IPS-18c (cell line): ENCODE data around the gene DNAJC7.

Experiments used
- H3K4me3 ChIP-seq: 2 replicates; pipeline ENCODE4 v1.7.0; 2013; ENCODE audit warnings: low read depth, mild to moderate bottlenecking, low read length, moderate library complexity; ENCODE audit not compliant: insufficient read depth
- H3K9me3 ChIP-seq: one replicate; pipeline ENCODE4 v1.6.1; 2013; ENCODE audit warnings: mild to moderate bottlenecking, low read length, moderate library complexity; ENCODE audit not compliant: control insufficient read depth, insufficient read depth

The DNAJC7 gene

DNA sequence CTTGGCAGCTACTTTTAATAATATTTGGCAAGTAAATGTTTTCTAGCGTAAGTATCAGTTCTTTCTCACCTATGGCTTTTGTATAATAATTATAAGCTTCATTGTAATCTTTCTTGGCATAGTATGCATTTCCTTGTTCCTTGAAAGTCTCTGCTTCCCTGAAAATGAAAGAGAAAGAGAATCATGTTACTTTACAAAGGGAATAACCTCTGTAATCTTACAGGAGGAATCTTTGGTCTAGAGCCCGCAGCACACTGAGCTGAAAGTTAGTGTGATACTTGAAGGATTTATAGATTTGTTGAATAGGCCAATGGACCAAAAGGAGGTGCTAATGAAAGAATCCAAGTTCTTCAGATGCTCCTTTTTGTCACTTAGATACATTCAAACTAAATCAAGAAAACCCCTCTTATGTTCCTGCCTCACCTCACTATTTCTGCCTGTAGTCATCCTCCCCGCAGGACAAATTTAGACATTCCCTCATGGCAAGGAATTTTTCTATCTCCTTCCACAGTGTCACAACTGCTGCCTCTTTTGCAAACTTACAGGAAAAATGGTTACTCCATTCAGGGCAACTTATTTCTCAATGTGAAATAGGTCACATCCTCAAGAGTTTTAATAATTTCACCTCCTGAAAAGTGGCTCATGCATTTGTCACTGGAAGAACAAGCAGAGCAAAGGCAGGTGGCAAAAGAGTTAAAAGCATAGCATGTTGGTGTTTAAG lies 16.7 kb downstream of the DNAJC7 start:
- no peak overlapping the region for H3K4me3 ChIP-seq

DNA sequence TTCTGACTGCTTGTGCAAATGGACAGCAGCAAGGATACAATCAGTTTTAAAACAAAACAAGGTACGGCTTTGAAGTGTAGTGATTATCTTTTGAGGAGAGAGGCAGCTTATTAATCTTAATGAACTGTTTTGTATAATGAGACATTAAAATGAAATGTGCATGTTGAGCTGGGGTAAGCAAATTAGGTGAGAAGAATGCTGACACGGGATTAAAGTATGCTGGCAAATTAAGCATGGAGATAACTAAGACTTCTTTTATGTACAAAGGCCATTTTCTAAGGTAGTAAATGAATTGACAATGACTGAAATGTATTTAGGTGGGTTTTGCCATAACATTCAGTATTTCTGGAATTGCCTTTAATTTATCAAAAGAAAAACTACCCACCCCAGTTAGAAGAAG lies 18.7 kb downstream of the DNAJC7 start:
- no peak overlapping the region for H3K4me3 ChIP-seq
- H3K9me3 ChIP-seq, result no peaks in the 10 kb centered on the region

More for the DNA sequence above, 16.7 kb downstream of the DNAJC7 start:
- no peaks in the 10 kb centered on the region for H3K9me3 ChIP-seq

DNA sequence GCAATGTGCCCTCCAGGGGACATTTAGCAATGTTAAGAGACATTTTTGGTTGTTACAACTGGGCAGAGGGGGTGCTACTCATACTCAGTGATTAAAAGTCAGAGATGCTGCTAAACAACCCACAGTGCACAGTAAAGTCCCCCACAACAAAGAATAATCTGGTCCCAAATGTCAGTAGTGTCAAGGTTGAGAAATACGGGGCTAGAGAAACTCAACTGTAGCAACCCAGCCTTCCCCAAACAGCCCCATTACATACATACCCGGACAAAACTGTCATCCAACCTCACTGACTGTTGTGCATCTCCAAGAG lies 20.4 kb downstream of the DNAJC7 start:
- H3K4me3 ChIP-seq, result no peak overlapping the region

DNA sequence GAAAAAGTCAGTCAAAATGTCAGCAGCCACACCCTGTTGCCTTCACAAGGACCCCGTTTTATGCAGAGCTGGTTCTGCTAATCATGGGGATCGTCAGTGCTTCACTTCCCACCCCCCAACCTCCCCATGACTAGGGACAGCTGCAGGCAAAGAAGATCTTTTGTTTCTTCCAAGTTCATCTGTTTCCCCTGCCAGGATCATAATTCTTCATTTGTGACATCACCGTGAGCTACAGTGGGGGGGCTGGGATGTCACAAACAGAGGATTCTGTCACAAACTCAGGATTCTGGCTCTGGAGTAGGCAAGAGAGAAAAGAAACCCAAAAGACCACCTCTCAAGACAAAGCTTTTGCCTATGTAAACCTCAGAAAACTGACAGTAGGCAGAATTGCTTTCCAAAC lies 24.7 kb downstream of the DNAJC7 start:
- H3K9me3 ChIP-seq, result no peaks in the 10 kb centered on the region
- H3K4me3 ChIP-seq, result no peak overlapping the region

More for the DNA sequence above, 20.4 kb downstream of the DNAJC7 start:
- H3K9me3 ChIP-seq, result no peaks in the 10 kb centered on the region

DNA sequence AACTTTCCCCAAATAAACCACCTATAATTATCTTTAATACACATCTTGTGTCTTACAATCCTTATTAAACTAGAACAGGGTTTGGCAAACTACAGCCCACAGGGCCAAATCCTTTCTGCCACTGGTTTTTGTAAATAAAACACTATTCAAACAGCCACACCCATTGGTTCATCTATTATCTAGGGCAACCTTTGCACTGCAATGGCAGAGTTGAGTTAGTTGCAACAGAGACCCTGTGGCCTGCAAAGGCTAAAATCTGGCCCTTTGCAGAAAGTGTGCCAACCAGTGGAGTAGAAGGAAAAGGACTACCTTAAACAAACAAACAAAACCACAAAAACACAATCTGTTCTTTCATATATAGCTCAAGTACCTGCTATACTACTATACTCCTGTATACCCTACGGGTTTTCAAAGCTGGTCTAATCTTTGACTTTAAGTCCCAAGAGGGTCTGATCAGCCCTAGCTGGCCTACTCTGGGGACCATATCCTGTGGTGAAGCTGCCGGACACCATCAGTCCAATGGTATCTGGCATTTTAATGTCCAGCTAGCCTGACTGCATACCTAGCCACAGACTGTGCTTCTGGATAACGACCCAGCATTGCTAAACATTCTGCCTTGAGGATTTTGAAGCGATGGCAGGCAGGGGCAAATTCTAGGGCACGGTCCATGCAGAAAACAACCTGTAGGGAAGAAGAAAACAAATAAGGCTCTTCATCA lies 27.4 kb downstream of the DNAJC7 start:
- H3K4me3 ChIP-seq, result no peak overlapping the region
- H3K9me3 ChIP-seq, result no peaks in the 10 kb centered on the region

DNA sequence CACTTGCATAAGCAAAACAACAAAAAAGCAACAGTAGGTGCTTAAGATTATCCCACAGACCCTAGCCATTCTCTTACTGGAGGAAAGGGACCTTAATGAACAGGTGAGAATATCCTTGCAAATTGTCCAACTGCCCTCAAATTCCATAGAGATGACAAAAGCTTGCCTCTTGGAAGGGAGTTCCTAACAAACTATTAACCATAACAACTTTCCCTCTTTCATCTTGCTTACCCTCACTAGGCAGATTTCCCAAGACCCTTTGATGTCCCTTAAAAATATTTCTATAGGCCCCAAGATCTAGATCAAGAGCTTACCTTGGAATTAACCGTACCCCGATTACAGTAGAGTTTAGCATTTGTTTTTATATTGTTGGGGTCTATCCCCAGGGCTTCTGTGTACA lies 28.8 kb downstream of the DNAJC7 start:
- H3K9me3 ChIP-seq, result no peaks in the 10 kb centered on the region
- no peak overlapping the region for H3K4me3 ChIP-seq

DNA sequence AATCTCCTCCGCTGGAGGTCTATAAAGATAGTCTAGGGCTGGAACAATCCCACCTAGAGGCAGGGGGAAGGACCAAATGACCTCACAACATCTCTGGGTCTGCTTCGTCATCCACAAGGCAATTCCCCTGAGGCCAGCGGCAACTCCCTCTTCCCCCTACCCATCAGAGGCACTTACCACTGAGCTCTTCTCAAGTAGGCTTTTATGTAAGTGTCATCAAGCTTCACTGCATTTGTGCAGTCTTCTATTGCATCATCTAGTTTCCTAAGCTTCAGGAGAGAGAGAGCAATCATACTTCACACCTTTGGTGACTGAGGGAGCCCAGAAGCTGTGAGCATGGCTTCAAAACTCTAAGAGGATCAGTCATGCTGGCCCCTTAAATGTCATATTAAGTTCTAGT lies 29.6 kb downstream of the DNAJC7 start:
- Histone ChIP-seq H3K4me3 (no peak overlapping the region), H3K9me3 (no peaks in the 10 kb centered on the region)

DNA sequence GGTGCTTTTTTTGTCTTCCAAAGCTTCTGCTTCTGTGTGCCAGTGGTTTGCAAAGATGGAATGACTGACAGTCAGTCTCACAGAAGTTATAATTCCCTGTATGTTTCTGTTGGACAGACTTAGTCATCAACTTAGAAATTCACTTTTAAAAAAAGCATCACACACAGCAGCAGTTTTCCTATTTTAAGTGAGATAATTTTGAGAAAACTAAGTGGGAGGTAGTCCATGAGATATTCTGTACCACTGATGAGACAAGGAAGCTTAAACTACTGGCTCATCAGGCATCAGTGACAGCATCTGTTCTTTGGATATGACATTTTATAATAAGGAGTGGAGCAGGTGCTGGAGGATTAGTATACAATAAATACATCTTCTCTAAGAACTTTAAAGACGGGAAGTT lies 30.6 kb downstream of the DNAJC7 start:
- Histone ChIP-seq H3K9me3 (no peaks in the 10 kb centered on the region), H3K4me3 (no peak overlapping the region)

DNA sequence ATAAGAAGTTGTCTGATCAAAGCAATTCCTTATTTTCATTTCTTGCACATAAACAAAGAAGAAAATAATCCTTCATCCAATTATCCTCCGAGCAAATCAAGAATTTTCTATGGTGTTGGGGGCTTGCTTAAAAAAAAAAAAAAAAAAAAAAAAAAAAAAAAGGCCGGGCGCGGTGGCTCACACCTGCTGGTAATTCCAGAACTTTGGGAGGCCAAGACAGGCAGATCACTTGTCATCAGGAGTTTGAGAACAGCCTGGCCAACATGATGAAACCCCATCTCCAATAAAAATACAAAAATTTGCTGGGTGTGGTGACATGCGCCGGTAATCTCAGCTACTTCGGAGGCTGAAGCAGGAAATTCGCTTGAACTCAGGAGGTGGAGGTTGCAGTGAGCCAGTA lies 31.3 kb downstream of the DNAJC7 start:
- no peak overlapping the region for H3K4me3 ChIP-seq
- H3K9me3 ChIP-seq, result no peaks in the 10 kb centered on the region

DNA sequence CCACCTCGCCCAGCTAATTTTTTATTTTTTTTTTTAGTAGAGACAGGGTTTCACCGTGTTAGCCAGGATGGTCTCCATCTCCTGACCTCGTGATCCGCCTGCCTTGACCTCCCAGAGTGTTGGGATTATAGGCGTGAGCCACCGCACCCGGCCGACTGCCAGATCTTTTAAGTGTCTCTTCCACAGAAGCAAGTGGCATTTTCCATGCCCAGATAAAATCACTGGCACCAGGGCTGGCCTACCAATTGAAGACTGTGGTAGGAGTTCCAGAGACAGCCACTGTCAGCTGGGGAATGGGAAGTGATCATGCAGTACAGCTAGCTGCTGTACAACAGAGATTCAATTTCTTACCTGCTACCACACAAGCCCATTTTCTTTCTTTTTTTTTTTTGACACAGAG lies 32.8 kb downstream of the DNAJC7 start:
- H3K9me3 ChIP-seq, result no peaks in the 10 kb centered on the region

DNA sequence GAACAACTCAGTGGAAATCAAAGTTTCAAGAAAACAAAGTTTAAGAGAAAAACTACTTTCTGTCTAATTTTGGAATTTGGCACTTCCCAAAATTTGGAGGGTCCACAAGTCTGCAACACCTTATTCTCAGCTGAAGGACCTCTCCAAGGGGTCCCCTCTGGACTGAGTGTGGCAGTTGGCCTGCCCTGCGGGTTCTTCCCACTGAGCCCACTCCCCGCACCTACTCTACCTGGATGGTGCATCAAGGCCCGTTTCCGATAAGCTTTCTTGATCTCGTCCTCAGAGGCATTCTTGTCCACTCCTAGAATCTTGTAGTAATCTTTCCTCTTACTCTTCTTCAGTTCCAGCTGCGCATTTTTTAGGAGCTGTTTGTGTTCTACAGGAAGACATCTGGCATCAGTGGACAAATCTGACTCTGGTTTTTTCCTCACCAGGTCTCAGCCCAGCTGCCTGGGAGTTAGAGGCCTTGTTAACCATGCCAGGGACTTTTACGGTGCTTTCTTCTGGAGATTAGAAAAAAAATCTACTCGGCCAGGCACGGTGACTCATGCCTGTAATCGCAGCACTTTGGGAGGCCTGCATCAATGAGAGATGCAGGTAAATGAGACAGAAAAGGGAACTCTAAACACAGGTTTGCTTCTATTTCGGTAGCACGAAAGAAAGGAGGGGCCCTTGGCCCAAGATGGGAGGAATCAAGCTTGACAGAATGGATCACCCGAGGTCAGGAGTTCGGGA lies 35.0 kb downstream of the DNAJC7 start:
- H3K9me3 ChIP-seq, result no peaks in the 10 kb centered on the region
- H3K4me3 ChIP-seq, result no peak overlapping the region

More for the DNA sequence above, 32.8 kb downstream of the DNAJC7 start:
- no peak overlapping the region for H3K4me3 ChIP-seq

DNA sequence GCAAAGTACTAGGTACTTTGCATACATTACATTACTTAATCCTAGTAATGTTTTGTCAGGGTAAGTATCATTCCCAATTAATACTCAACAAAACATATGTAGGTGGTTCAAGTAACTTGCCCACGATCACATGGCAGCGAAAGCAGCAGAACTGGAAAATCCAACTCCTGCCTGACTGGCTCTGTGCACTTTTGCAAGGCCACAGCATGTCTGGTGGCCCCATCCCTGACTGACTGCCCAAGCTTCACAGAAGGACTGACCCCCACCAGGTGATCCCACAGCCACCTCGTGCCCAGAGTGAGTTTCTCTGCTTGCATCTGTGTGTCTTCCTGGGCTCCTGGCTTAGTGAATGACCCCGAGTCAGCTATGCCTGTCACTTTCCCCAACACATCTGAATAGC lies 39.2 kb downstream of the DNAJC7 start:
- Histone ChIP-seq H3K9me3 (no peaks in the 10 kb centered on the region), H3K4me3 (no peak overlapping the region)

DNA sequence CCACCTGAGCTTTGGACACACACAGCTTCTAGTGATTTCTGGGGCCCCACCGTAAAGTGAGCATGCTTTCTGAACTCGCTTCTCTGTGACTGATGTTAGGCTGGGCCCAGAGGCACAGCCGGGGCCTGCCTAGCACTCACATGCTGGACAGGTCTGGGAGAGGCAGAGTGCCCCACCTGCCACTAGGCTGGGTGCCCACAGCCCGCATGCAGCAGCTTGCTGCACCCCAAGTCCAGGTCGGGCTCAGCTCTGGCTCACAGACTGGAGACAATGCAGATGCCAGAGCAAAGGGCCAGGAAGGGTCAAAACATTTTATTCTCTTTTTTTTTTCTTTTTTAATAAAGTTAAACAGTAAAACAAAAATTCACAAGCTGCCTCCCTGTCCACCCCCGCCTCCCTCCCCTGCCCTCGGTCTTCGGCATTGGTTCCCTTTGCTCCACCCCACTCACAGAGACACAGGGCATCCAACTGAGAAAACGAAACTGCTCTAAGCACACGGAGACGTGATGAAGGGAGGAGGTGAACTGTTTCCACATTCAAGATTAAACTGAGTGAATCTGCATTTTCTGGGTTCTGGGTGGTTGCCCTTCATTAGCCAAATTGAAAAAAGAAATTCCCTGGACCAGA lies 41.0 kb downstream of the DNAJC7 start:
- H3K4me3 ChIP-seq, result no peak overlapping the region

DNA sequence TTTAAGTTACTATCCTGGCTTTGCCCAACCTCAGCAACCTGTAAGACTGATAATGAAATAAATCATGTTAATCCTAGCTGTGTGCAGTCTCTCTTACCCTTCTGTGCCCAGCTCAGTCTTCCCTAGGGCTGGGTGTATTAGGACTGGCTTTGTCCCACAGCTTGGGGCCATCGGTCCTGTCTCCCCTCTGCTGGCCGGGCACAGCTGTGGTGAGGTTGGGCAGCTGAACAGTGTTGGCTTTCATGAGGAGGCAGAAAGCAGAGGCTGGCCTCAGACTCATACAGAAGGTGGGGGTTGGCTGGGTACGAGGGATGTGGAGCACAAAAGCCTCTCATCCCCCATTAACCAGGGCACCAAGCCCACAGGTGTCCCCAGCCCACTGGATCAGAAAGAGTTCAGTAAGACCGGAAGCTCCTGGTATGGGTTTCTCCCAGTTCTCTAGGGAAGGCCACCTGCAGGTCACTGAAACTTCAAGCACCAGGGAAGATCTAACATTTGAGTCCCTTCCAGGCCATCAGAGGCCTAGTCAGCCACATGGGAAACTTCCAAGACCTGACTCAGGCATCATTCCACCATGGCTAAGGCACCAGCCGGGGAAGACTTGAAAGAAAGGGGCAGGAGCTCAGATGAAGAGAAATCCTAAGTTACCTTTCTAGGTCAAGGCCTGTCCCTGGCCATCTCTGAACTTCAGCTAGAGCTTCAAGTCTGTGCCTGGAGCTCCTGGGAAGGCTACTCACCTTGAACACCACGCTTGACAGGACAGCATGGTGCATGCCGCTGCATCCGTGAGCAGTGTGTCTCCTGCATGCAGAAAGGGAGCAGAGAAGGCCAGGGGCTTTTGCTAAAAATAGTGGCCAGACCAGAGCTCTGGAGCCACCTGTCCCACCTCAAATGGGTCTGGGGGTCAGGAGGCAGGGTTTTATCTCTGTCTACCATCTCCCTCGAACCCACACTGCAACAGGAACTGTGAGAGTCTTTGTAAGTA lies 41.8 kb downstream of the DNAJC7 start:
- Histone ChIP-seq H3K9me3 (no peaks in the 10 kb centered on the region), H3K4me3 (no peak overlapping the region)

More for the DNA sequence above, 41.0 kb downstream of the DNAJC7 start:
- no peaks in the 10 kb centered on the region for H3K9me3 ChIP-seq

DNA sequence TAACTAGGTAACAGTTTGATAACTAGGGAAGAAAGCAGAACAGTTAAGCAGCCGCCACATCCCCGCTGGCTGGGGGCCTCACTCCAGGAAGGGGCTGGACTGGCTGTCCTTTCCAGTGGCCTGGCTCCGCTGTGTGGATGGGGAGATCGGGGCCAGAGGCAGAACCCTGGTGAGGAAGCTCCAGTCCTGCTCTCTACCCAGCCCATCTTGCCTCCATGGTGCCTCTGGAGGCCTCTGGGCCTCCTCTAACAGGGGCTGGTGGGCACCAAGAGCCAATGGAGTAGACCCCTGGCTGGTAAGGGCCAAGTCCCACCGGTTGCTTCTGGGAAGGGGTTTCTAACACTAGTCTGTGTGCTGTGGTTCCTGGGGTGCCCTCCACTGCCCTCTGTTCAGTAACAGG lies 42.6 kb downstream of the DNAJC7 start:
- Histone ChIP-seq H3K9me3 (no peaks in the 10 kb centered on the region), H3K4me3 (no peak overlapping the region)

DNA sequence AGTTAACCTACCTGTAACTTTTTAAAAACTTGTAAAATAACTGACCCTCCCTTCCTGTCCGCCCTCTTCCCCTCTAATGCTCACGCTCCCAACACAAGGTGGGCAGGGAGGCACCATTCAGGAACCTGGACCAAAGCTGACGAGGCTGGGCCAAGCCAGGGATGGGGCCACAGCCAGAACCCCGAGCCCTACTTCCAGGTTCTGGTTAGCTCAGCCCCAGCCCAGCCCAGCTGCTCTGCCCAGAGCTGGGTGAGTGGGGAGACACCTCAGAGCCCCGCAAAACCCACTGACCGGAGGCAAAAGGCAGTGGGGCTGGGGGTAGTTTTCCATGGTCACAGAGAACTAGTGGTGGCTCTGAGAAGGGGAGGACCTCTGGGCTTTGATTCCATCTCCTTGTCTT lies 43.2 kb downstream of the DNAJC7 start:
- Histone ChIP-seq H3K4me3 (no peak overlapping the region), H3K9me3 (no peaks in the 10 kb centered on the region)

DNA sequence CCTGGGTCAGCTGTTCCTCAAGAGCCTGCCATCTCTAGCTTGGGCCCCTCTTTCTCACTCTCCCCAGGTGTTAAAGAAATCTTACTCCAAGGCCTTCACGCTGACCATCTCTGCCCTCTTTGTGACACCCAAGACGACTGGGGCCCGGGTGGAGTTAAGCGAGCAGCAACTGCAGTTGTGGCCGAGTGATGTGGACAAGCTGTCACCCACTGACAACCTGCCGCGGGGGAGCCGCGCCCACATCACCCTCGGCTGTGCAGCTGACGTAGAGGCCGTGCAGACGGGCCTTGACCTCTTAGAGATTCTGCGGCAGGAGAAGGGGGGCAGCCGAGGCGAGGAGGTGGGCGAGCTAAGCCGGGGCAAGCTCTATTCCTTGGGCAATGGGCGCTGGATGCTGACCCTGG lies 43.8 kb downstream of the DNAJC7 start:
- H3K4me3 ChIP-seq, result no peak overlapping the region
- H3K9me3 ChIP-seq, result no peaks in the 10 kb centered on the region
